WTC11 (cell line): ENCODE results near the gene RPTOR.

Source experiments
- CTCF ChIP-seq: fragments of 200-600 bp; IDR thresholded peaks from 2 replicates; pipeline ENCODE4 v1.8.0; 2022; ENCODE audit warnings: antibody characterized with exemption
- RELA ChIP-seq: sonication (generic); formaldehyde crosslinking; IDR thresholded peaks from 2 replicates; pipeline ENCODE4 v1.8.1; 2022; ENCODE audit warnings: missing genetic modification reagents, mild to moderate bottlenecking, borderline replicate concordance

- TF ChIP-seq RELA (CRISPR knock-in tag), result no peak
- no peak for TF ChIP-seq CTCF
These were observed 349.2 kb downstream of the RPTOR start for GRCh38 chr17:80893604-80894438.
